B cell (primary cell): ENCODE data around the gene CCL20. TPM values are rescaled to one million over a fixed set of nuclear protein-coding genes. Genes with fewer than 3 reads are reported as not detected.

Experiments
- ATAC-seq: fragments of 200-7000 bp; cut with Tn5 transposase; one replicate; pipeline ENCODE4 v1.10.0; 2021; ENCODE audit warnings: low read depth, mild to moderate bottlenecking, moderate number of reproducible peaks, moderate library complexity
- CTCF ChIA-PET: fragments of 350-600 bp; sonication (Branson Sonifier 250); formaldehyde crosslinking; loops from one replicate; lab custom pipeline; 2021; ENCODE audit warnings: antibody characterized with exemption, inconsistent platforms; lab: Charles Lee
- POLR2A ChIA-PET: fragments of 350-600 bp; sonication (Branson Sonifier 250); formaldehyde crosslinking; loops from one replicate; lab custom pipeline; 2021; ENCODE audit warnings: antibody characterized with exemption; lab: Charles Lee
- DNase-seq: peaks from one replicate; pipeline ENCODE4 v3.0.0; 2013
- H2AFZ ChIP-seq: 2 replicates; pipeline ENCODE4 v1.6.1; 2012; ENCODE audit warnings: mild to moderate bottlenecking, low read depth, low read length; ENCODE audit not compliant: insufficient read depth, poor library complexity, severe bottlenecking
- H3K27ac ChIP-seq, 2 donors: 1 replicate in 1 of 2; 2 replicates in 1 of 2; pipeline ENCODE4 v1.5.1; 2012 to 2013; ENCODE audit warnings: low read length in 2 of 2, mild to moderate bottlenecking in 2 of 2, moderate library complexity in 1 of 2
- H3K27me3 ChIP-seq, 4 experiments: fragments of 200-600 bp in 1 of 4; sonication (generic) in 1 of 4; replicated peaks in 1 of 4; 1 replicate in 2 of 4; 2 replicates in 2 of 4; pipeline versions ENCODE4 v1.6.1 to v1.7.0; 2013 to 2016; ENCODE audit warnings: low read length in 3 of 4, mild to moderate bottlenecking in 2 of 4, mixed read lengths in 1 of 4, moderate library complexity in 1 of 4; ENCODE audit not compliant: insufficient read depth in 4 of 4, control insufficient read depth in 3 of 4; ENCODE audit errors: control extremely low read depth in 1 of 4
- H3K36me3 ChIP-seq, 2 experiments: replicated peaks in 1 of 2; 1 replicate in 1 of 2; 2 replicates in 1 of 2; pipeline versions ENCODE4 v1.6.1 to v1.7.1; 2013; ENCODE audit warnings: low read length in 1 of 2; ENCODE audit not compliant: insufficient read depth in 2 of 2, control insufficient read depth in 1 of 2; ENCODE audit errors: control extremely low read depth in 1 of 2, extremely low read depth in 1 of 2
- H3K4me1 ChIP-seq, 2 donors: fragments of 200-600 bp in 1 of 2; sonication (generic) in 1 of 2; 1 replicate in 1 of 2; 2 replicates in 1 of 2; pipeline versions ENCODE4 v1.5.1 to v1.6.1; 2013 to 2017; ENCODE audit warnings: low read length in 2 of 2; ENCODE audit not compliant: control insufficient read depth in 2 of 2, insufficient read depth in 2 of 2
- H3K4me2 ChIP-seq: replicated peaks from 2 replicates; pipeline ENCODE3; 2012; ENCODE audit warnings: mild to moderate bottlenecking, low read depth, low read length; ENCODE audit not compliant: poor library complexity, severe bottlenecking
- H3K4me3 ChIP-seq, 5 experiments: fragments of 200-600 bp in 1 of 5; sonication (generic) in 1 of 5; 1 replicate in 3 of 5; 2 replicates in 2 of 5; pipeline versions ENCODE4 v1.5.1 to v1.7.0; 2011 to 2016; ENCODE audit warnings: low read length in 4 of 5, mild to moderate bottlenecking in 4 of 5, low read depth in 2 of 5, control low read depth in 1 of 5, moderate library complexity in 1 of 5; ENCODE audit not compliant: insufficient read depth in 1 of 5; ENCODE audit errors: control extremely low read depth in 1 of 5, extremely low read depth in 1 of 5
- H3K79me2 ChIP-seq: fragments of 200-600 bp; sonication (generic); one replicate; pipeline ENCODE4 v1.6.0; 2016; ENCODE audit warnings: low read length; ENCODE audit not compliant: control insufficient read depth, insufficient read depth
- H3K9ac ChIP-seq: fragments of 200-600 bp; sonication (generic); 2 replicates; pipeline ENCODE4 v1.6.1; 2017; ENCODE audit warnings: mild to moderate bottlenecking, low read length, moderate library complexity
- H3K9me3 ChIP-seq, 3 donors: one replicate each; pipeline versions ENCODE4 v1.6.1 to v1.7.1; 2013; ENCODE audit warnings: low read length in 2 of 3; ENCODE audit not compliant: control insufficient read depth in 2 of 3, insufficient read depth in 1 of 3; ENCODE audit errors: control extremely low read depth in 1 of 3
- H4K20me1 ChIP-seq: 2 replicates; pipeline ENCODE4 v1.6.0; 2012; ENCODE audit warnings: mild to moderate bottlenecking, low read length; ENCODE audit not compliant: insufficient read depth, control insufficient read depth, poor library complexity, severe bottlenecking
- H3K27ac Mint-ChIP-seq: one replicate; pipeline ENCODE4 v1.8.0; 2021; ENCODE audit warnings: mixed read lengths
- H3K27me3 Mint-ChIP-seq: one replicate; pipeline ENCODE4 v1.8.0; 2021; ENCODE audit warnings: mixed read lengths
- H3K4me1 Mint-ChIP-seq: one replicate; pipeline ENCODE4 v1.8.0; 2021; ENCODE audit warnings: mixed read lengths
- H3K4me3 Mint-ChIP-seq: one replicate; pipeline ENCODE4 v1.8.0; 2021; ENCODE audit warnings: mixed read lengths
- H3K9me3 Mint-ChIP-seq: one replicate; pipeline ENCODE4 v1.8.0; 2022; ENCODE audit warnings: mixed read lengths; ENCODE audit not compliant: insufficient read depth
- EZH2 ChIP-seq: IDR thresholded peaks from 2 replicates; pipeline ENCODE4 v1.6.1; 2012; ENCODE audit warnings: borderline replicate concordance, low read depth, mild to moderate bottlenecking, moderate library complexity, low read length; ENCODE audit not compliant: insufficient read depth, poor library complexity, severe bottlenecking
- WGBS: methylation state at CpG from one replicate; pipeline ENCODE4 v1.1.5; 2013; ENCODE audit warnings: missing lambda C conversion rate; ENCODE audit not compliant: insufficient coverage; 5-methylcytosine and 5-hydroxymethylcytosine counted together
- intact Hi-C: fragments of 100-400 bp; cut with micrococcal nuclease; formaldehyde crosslinking; loops from one replicate; pipeline ENCODE4 v1.10.0; 2022
- polyA plus RNA-seq: library from polyadenylated mRNA; depleted of rRNA; stranded (reverse); fragments of >200 nt; gene quantifications from 2 replicates; pipeline ENCODE4 v1.2.3, GENCODE V29; 2012
- total RNA-seq, 2 donors: library from RNA; stranded (reverse); fragments of 120-200 nt in 1 of 2; gene quantifications; 1 replicate in 1 of 2; 2 replicates in 1 of 2; pipeline versions ENCODE4 v1.2.3 to v1.2.4, GENCODE V29; 2013 to 2022
- TF ChIP-seq, protein P1 (sequence below): fragments of 200-600 bp; IDR thresholded peaks from one replicate; pipeline ENCODE4 v1.8.0; 2022; ENCODE audit warnings: antibody characterized with exemption, mild to moderate bottlenecking

CCL20 gene
- total and polyA plus RNA-seq, 2 donors (not counting 1 experiment from before 2014, with no cell fraction given), result 0.31 TPM; not detected in 1

DNA sequence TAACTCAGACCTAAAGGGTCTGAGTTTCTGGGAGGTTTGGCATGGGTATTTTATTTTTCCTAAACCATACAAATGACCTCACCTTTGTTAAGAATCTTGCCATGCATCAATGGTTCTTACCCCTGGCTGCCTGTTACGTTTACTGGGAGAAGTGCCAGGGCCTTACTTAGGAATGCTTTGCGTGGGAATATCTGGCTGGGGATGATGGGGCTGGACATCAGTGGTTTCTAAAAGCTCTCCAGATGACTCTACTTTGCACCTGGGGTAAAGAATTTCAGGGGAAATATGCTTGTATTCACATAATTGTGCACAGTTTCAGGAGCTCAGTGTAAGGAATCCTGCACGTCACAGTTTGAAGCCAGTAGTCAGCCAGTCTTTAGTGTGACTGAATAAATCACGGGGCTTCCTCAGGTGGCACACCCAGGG lies 39.6 kb downstream of the CCL20 start:
- Mint-ChIP-seq H3K27ac (no peak overlapping the region), H3K4me1 (no peaks in the 10 kb centered on the region), H3K27me3 (peaks cover 21% of the 10 kb centered on the region), H3K4me3 (no peak overlapping the region), H3K9me3 (no peaks in the 10 kb centered on the region)
- ChIA-PET CTCF (no interaction called here), POLR2A (no interaction called here)
- ATAC-seq, result no peak
- H3K27me3 ChIP-seq, result no peaks in the 10 kb centered on the region
- no peak overlapping the region for H3K27ac ChIP-seq
- no peak overlapping the region for H3K9ac ChIP-seq
- no peak for TF ChIP-seq EZH2
- TF ChIP-seq, protein P1, sequence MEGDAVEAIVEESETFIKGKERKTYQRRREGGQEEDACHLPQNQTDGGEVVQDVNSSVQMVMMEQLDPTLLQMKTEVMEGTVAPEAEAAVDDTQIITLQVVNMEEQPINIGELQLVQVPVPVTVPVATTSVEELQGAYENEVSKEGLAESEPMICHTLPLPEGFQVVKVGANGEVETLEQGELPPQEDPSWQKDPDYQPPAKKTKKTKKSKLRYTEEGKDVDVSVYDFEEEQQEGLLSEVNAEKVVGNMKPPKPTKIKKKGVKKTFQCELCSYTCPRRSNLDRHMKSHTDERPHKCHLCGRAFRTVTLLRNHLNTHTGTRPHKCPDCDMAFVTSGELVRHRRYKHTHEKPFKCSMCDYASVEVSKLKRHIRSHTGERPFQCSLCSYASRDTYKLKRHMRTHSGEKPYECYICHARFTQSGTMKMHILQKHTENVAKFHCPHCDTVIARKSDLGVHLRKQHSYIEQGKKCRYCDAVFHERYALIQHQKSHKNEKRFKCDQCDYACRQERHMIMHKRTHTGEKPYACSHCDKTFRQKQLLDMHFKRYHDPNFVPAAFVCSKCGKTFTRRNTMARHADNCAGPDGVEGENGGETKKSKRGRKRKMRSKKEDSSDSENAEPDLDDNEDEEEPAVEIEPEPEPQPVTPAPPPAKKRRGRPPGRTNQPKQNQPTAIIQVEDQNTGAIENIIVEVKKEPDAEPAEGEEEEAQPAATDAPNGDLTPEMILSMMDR, result no peak
- no peak overlapping the region for H2AFZ ChIP-seq
- H3K36me3 ChIP-seq, result no peaks in the 10 kb centered on the region
- no peaks in the 10 kb centered on the region for H4K20me1 ChIP-seq
- no peak overlapping the region for H3K4me3 ChIP-seq
- no peak for DNase-seq
- 81% methylated on average over 3 of the region's 4 CpGs for WGBS
- intact Hi-C loops, result no loop called here
- no peaks in the 10 kb centered on the region for H3K4me1 ChIP-seq
- no peaks in the 10 kb centered on the region for H3K79me2 ChIP-seq
- H3K9me3 ChIP-seq, result no peaks in the 10 kb centered on the region
- H3K4me2 ChIP-seq, result no peak overlapping the region

DNA sequence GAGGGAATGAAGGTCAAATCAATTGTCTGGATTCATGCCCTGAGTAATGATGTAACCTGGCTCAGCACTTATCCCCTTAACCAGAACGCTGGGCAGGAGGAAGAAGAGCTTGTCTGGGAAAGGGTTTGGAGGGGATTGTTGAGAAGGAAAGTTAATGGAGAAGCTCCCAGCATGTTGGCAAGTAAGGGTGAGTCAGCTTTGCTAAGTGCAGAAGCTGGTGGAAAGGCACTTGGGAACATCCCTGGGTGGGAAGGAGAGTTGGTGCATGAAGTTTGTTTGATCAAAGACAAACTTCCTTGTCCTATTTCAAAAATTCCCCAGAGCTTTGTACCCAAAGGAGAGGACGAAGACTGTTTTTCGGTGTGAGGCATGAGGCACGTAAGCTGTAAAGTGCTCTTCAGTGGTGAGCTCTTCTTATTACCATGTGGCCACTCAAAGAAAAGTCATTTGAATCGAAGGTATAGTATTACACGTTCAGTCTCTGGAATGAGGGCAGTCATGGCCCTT lies 40.2 kb downstream of the CCL20 start:
- H3K9me3 ChIP-seq, result no peaks in the 10 kb centered on the region
- H3K4me2 ChIP-seq, result no peak overlapping the region
- H3K27me3 ChIP-seq, result no peaks in the 10 kb centered on the region
- no peaks in the 10 kb centered on the region for H4K20me1 ChIP-seq
- H3K79me2 ChIP-seq, result no peaks in the 10 kb centered on the region
- Mint-ChIP-seq H3K27ac (no peak overlapping the region), H3K4me1 (no peaks in the 10 kb centered on the region), H3K4me3 (no peak overlapping the region), H3K27me3 (peaks cover 21% of the 10 kb centered on the region), H3K9me3 (no peaks in the 10 kb centered on the region)
- no peak for DNase-seq
- WGBS, result 77% methylated on average over 5 of the region's 6 CpGs
- no peaks in the 10 kb centered on the region for H3K36me3 ChIP-seq
- no peak overlapping the region for H3K27ac ChIP-seq
- H3K9ac ChIP-seq, result no peak overlapping the region
- intact Hi-C loops, result no loop called here
- no peak overlapping the region for H2AFZ ChIP-seq
- POLR2A ChIA-PET, result no interaction called here
- CTCF ChIA-PET, result no interaction called here
- ATAC-seq, result no peak
- H3K4me1 ChIP-seq, result no peaks in the 10 kb centered on the region
- no peak overlapping the region for H3K4me3 ChIP-seq
- no peak for TF ChIP-seq EZH2
- TF ChIP-seq, protein P1, result no peak
